T1000 (cell line): Measurements from ENCODE around the gene NID1.
"Not testable (repeated sequence)": the region's sequence is repeated elsewhere in the genome, so short reads cannot be mapped to it uniquely, and the experiment has no call there.

Experiments used
- DNase-seq: peaks from one replicate; lab custom pipeline; 2025; ENCODE audit warnings: mixed read lengths; lab: John Stamatoyannopoulos, UW

Gene NID1

GRCh38 chr1:236030534-236030933 is 34.4 kb downstream of the NID1 start:
- DNase-seq = no peak

DNA sequence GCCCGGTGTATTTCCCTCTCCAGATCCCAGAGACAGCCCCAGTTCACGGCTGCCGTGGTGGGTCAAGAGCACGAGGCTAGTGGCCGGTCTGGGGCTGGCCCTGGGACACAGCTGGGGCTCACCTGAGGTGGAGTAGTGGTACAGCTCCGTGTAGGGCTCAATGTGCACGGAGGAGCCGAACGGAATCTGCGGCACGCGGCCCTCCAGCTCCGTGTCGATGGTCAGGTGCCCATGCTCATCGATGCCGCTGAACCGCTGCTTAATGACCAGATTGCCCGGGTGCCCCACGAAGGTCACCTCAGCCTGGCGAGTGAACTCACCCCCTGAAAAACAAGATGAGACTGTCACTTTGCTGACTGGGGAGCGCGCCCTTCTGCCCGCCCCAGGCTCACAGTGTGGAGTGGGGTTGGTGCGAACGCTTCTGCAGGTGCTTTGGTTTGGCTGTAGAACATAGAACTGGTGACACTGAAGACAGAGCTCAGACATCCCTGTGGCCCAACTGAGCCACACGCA is 35.4 kb downstream of the NID1 start:
- DNase-seq = no peak

DNA sequence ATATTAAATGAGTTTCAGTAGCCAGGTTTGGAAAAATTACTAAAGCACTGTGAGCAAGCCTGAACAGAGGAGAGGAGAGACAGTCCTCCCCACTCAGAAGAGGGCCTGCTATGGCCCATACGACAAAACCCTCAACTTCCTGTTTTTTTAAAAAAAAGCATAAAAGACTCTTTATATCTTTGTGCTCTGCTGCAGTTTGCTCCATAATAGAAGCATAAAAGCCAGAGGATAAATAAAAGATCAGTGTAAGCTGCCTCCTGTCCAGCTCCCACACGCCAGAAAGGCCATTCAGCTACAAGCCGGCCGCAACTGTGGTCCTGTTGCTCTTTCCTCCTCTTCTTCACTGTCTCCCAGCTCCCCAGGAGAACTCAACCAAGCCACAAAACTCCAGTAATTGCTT is 37.8 kb downstream of the NID1 start:
- no peak for DNase-seq

GRCh38 chr1:236025836-236026235 is 39.1 kb downstream of the NID1 start:
- DNase-seq = no peak

- DNase-seq = no peak
These were observed 40.2 kb downstream of the NID1 start for GRCh38 chr1:236024641-236025040.

GRCh38 chr1:236023926-236024565 is 40.8 kb downstream of the NID1 start:
- DNase-seq = no peak

GRCh38 chr1:236021424-236022135 is 43.3 kb downstream of the NID1 start:
- DNase-seq = no peak

- no peak for DNase-seq
These were observed 44.3 kb downstream of the NID1 start for GRCh38 chr1:236020359-236021219.

GRCh38 chr1:236018885-236019453 is 45.9 kb downstream of the NID1 start:
- DNase-seq = no peak

GRCh38 chr1:236016782-236017400 is 48.0 kb downstream of the NID1 start:
- no peak for DNase-seq

DNA sequence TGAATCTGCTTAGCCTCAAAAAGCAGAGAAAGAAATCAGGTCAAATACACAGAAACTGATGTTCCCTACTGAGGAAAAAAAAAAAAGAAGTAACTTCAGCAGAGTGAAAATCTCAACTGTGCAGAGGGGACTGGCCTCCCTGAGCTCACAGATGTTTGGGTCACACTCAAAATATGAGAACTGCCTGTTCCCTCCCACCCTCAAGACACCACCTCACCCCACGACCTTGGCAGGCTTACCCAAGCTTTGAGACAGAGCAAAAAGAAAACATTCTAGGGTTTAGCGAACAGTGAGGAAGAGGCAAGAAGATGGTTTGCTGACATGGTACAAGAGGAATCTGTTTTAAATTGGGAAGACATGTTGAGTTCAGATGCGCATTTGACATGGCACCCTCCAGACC is 48.8 kb downstream of the NID1 start:
- no peak for DNase-seq

DNA sequence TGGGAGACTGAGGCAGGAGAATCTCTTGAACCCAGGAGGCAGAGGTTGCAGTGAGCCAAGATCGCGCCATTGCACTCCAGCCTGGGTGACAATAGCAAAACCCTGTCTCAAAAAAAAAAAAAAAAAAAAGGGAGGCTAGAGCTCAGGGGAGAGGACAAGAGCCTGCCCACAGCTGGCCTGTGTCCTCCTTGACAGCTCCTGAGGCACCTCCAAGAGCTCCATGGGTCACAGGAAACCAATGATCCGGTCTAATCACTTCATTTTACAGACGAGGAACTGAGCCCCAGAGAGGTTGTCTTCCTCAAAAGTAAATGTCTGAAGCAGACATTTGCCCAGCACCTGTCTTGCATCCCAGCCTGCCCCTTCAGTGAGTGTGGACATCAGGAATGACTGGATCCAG is 49.4 kb downstream of the NID1 start:
- DNase-seq = no peak

DNA sequence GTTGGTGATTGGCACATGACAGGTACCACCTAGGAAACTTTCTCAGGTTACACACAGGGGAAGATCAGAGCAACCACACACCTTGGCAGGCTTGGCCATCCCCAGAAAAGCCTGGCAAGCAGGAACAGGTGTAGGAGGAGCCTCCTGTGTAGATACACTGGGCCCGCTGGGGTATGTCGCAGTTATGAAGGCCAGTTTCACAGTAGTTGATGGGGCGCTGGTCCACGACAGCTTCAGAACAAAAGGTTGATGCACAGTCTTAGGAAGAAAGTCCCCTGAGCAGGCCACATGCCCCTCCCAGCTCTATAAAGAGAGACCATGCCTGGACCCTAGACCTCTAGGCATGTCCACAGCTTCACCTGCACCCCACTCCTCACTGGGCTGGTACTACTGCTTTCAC is 51.6 kb downstream of the NID1 start:
- DNase-seq = no peak

GRCh38 chr1:236011641-236012040 is 53.2 kb downstream of the NID1 start:
- DNase-seq = no peak

DNA sequence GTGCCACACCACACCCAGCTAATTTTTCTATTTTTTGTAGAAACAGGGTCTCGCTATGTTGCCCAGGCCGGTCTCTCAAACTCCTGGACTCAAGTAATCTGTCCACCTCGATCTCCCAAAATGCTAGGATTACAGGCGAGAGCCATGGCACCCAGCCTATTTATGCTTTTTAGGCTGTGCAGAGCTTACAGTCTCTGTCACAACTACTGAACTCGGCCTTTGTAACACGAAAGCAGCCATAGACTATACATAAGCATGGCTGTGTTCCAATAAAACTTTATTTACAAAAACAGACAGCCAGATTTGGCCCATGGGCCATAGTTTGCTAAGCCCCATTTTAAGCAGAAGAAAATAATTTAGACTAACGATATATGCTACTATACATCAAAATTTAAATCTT is 54.4 kb downstream of the NID1 start:
- DNase-seq = no peak

- DNase-seq = no peak
These were observed 55.0 kb downstream of the NID1 start for GRCh38 chr1:236009857-236010256.

DNA sequence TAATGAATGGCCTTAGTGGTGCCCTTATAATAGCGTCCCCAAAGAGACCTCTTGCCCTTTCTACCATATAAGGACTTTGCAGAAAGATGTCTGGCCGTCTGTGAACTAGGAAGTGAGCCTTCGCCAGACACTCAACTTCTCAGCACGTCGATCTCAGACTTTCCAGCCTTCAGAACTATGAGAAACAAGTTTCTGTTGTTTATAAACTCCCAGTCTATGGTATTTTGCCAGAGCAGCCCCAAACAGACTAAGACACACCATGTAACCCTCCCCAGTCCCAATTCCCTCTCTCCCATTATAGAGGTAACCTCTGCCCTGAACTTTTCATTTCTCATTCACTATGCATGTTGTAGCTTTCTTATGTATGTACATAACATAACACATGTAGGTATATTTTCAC is 55.7 kb downstream of the NID1 start:
- no peak for DNase-seq

DNA sequence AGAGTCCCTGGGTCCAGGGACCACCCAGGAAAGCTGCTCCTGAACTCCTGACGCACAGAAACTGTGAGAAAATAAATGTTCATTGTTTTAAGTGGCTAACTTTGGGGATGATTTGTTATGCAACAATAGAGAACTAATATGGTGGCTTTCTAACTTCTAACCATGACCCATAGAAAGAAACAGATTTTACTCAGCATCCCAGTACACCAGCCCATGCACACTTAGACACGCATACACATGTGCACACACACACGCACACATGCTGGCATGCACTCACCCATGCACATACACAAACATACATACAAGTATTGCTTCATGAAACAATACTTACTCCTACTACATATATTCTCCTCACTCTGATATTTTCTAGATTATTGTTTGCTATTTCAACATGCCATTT is 57.1 kb downstream of the NID1 start:
- DNase-seq = no peak

- DNase-seq = not testable (repeated sequence)
These were observed 61.8 kb downstream of the NID1 start for GRCh38 chr1:236003058-236003457.

DNA sequence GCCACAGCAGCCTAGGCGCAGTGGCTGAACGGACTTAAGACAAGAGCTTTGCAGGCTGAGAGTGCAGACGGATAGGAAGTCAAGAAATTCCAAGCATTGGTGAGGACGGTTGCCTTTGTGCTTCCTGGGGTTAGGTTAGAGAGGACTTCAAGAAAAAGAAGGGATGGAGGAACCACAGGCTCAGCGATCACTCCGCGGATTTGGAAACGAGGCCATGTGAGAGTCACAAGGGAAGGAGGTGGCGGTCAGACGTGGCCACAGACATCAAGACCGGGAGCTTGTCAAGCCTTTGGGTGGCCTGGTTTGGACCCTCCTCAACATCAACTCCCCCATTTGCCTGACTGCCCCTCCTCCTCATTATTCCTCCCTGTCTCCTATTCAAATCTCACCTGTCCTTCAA is 62.3 kb downstream of the NID1 start:
- DNase-seq = no peak

GRCh38 chr1:236002025-236002390 is 62.9 kb downstream of the NID1 start:
- DNase-seq = no peak

- DNase-seq = no peak
These were observed 64.1 kb downstream of the NID1 start for GRCh38 chr1:236000781-236001180.
